GM23338 (cell line): ENCODE measurements around the gene GNG12. TPM values are rescaled to one million over a fixed set of nuclear protein-coding genes. Genes with fewer than 3 reads are reported as not detected.

Experiments
- ATAC-seq: fragments of 200-7000 bp; cut with Tn5 transposase; 3 replicates; pipeline ENCODE4 v1.9.1; 2020
- DNase-seq: peaks from one replicate; pipeline ENCODE4 v3.0.0-alpha.2; 2015; ENCODE audit warnings: low spot score
- H2AFZ ChIP-seq: fragments of 200-600 bp; sonication (generic); 2 replicates; pipeline ENCODE4 v1.8.0; 2016; ENCODE audit warnings: antibody characterized with exemption, mild to moderate bottlenecking, moderate library complexity
- H3F3A ChIP-seq: fragments of 200-600 bp; sonication (generic); replicated peaks from 2 replicates; pipeline ENCODE4 v1.8.0; 2017; ENCODE audit warnings: antibody characterized with exemption, mixed run types, low read depth
- H3K27ac ChIP-seq: fragments of 200-600 bp; sonication (generic); 2 replicates; pipeline ENCODE4 v1.6.1; 2016; ENCODE audit warnings: low read depth
- H3K27me3 ChIP-seq: fragments of 200-600 bp; sonication (generic); 2 replicates; pipeline ENCODE4 v1.8.0; 2016; ENCODE audit warnings: mild to moderate bottlenecking, mixed run types, moderate library complexity; ENCODE audit not compliant: insufficient read depth
- H3K36me3 ChIP-seq: fragments of 200-600 bp; sonication (generic); 2 replicates; pipeline ENCODE4 v1.8.0; 2016; ENCODE audit warnings: mild to moderate bottlenecking; ENCODE audit not compliant: insufficient read depth
- H3K4me1 ChIP-seq: fragments of 200-600 bp; sonication (generic); 2 replicates; pipeline ENCODE4 v1.8.0; 2016; ENCODE audit warnings: mild to moderate bottlenecking, moderate library complexity; ENCODE audit not compliant: insufficient read depth
- H3K4me2 ChIP-seq: fragments of 200-600 bp; sonication (generic); 2 replicates; pipeline ENCODE4 v1.7.1; 2017; ENCODE audit warnings: mixed run types
- H3K4me3 ChIP-seq: fragments of 200-600 bp; sonication (generic); 2 replicates; pipeline ENCODE4 v1.6.1; 2016; ENCODE audit warnings: mixed run types
- H3K79me2 ChIP-seq: fragments of 200-600 bp; sonication (generic); replicated peaks from 2 replicates; pipeline ENCODE4 v1.8.0; 2017; ENCODE audit warnings: mild to moderate bottlenecking; ENCODE audit not compliant: insufficient read depth
- H3K9me2 ChIP-seq: fragments of 200-600 bp; sonication (generic); 2 replicates; pipeline ENCODE4 v1.8.0; 2017; ENCODE audit not compliant: insufficient read depth
- H4K20me1 ChIP-seq: fragments of 200-600 bp; sonication (generic); replicated peaks from 2 replicates; pipeline ENCODE4 v1.8.0; 2017; ENCODE audit warnings: mild to moderate bottlenecking; ENCODE audit not compliant: insufficient read depth
- H3K27ac Mint-ChIP-seq: 2 replicates; pipeline ENCODE4 v1.8.0; 2020; ENCODE audit warnings: inconsistent platforms, mild to moderate bottlenecking, moderate library complexity, mixed read lengths
- H3K27me3 Mint-ChIP-seq: 3 replicates; pipeline ENCODE4 v1.8.0; 2022; ENCODE audit warnings: low read depth, mild to moderate bottlenecking, moderate library complexity, mixed read lengths, inconsistent platforms; ENCODE audit not compliant: insufficient read depth, poor library complexity
- H3K36me3 Mint-ChIP-seq: 3 replicates; pipeline ENCODE4 v1.8.0; 2021; ENCODE audit warnings: low read depth, mild to moderate bottlenecking, inconsistent platforms, moderate library complexity, mixed read lengths
- H3K4me1 Mint-ChIP-seq: 3 replicates; pipeline ENCODE4 v1.8.0; 2020; ENCODE audit warnings: mild to moderate bottlenecking, inconsistent platforms, mixed read lengths
- H3K4me3 Mint-ChIP-seq: 3 replicates; pipeline ENCODE4 v1.8.0; 2021; ENCODE audit warnings: moderate library complexity, mild to moderate bottlenecking, inconsistent platforms, mixed read lengths
- H3K9me3 Mint-ChIP-seq: 3 replicates; pipeline ENCODE4 v1.8.0; 2020; ENCODE audit warnings: moderate library complexity, mild to moderate bottlenecking, inconsistent platforms, mixed read lengths
- CREB1 ChIP-seq: fragments of 250-450 bp; sonication (Bioruptor Pico); IDR thresholded peaks from 2 replicates; pipeline ENCODE4 v1.5.0; 2020; ENCODE audit warnings: low read depth, mild to moderate bottlenecking, moderate library complexity
- EZH2 ChIP-seq: fragments of 200-600 bp; sonication (generic); IDR thresholded peaks from one replicate; pipeline ENCODE4 v1.8.0; 2017; ENCODE audit warnings: antibody characterized with exemption, mild to moderate bottlenecking, low read depth; ENCODE audit not compliant: unreplicated experiment
- EZH2phosphoT487 ChIP-seq: fragments of 200-600 bp; sonication (generic); IDR thresholded peaks from one replicate; pipeline ENCODE4 v1.8.1; 2018; ENCODE audit warnings: antibody characterized with exemption; ENCODE audit not compliant: unreplicated experiment
- JUNB ChIP-seq: IDR thresholded peaks from one replicate; pipeline ENCODE4 v1.6.1; 2016; ENCODE audit warnings: antibody characterized with exemption; ENCODE audit not compliant: unreplicated experiment
- STAT1 ChIP-seq: IDR thresholded peaks from one replicate; pipeline ENCODE4 v1.6.1; 2016; ENCODE audit warnings: antibody characterized with exemption; ENCODE audit not compliant: unreplicated experiment
- ZNF331 ChIP-seq: fragments of 250-450 bp; sonication (Bioruptor Pico); IDR thresholded peaks from 2 replicates; pipeline ENCODE4 v1.5.0; 2020; ENCODE audit warnings: low read depth, mild to moderate bottlenecking, moderate library complexity
- polyA plus RNA-seq: library from polyadenylated mRNA; unstranded; fragments of >200 nt; fragmentation: Nextera tagmentation; extraction: Ambion mirVana; gene quantifications from 2 replicates; pipeline ENCODE4 v1.2.1, GENCODE V29; 2016
- total RNA-seq: library from RNA; depleted of rRNA; stranded (reverse); fragments of >200 nt; shearing (Covaris generic); gene quantifications from 2 replicates; pipeline ENCODE4 v1.2.3, GENCODE V29; 2014
- TF ChIP-seq, protein P1 (sequence below): fragments of 250-450 bp; sonication (Bioruptor Pico); IDR thresholded peaks from 2 replicates; pipeline ENCODE4 v1.5.0; 2020; ENCODE audit warnings: mild to moderate bottlenecking, moderate library complexity

Gene GNG12
- total and polyA plus RNA-seq, 2 experiments from 2014 or later, result 13.4 to 33.0 TPM

DNA sequence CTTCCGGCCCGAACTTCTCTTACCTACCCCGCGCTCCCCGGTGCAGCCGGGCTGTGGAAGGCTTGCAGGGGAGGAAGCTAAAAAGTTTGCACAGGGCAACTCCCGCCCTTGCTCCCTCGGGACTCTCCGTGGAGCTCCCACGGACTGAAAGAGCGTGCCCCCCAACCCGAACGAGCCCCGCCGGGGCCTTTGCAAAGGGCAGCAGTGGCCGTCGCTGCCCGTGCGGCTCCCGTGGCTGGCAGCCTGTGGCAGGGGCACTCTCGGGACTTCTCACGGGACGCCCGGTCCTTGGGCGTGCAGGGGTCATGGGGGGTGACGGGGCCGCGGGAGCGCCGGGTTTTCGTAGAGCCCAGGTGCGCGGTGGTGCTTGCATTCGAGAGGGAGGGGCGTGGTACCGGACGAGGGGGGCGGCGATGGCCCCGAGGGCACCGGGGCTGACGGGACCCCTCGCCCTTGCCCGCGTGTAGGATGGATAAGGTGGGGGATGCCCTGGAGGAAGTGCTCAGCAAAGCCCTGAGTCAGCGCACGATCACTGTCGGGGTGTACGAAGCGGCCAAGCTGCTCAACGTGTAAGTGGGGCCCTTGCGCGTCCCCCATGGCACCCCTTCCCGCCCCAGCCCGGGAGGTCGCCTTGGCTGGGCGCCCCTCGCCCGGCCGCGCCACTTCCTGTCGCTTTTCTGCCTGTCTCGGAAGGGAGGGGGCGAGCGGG, 147.6 kb downstream of the GNG12 start:
- peak overlapping the region; percentile 82 for H3K4me2 ChIP-seq
- peaks cover 27% of the 10 kb centered on the region for H3K4me1 Mint-ChIP-seq
- H3K4me3 Mint-ChIP-seq, result peak overlapping the region; percentile 91
- peaks cover 7% of the 10 kb centered on the region for H3K36me3 ChIP-seq
- H3F3A ChIP-seq, result 0 out of 2 replicates have a peak, but pooled peaks cover 3% of the 10 kb centered on the region
- H3K27me3 ChIP-seq, result no peaks in the 10 kb centered on the region
- H2AFZ ChIP-seq, result peak overlapping the region; percentile 38; the same call in 1 of the 2 replicates
- DNase-seq (peak; percentile 68), ATAC-seq (peak; percentile 21)
- peaks cover 15% of the 10 kb centered on the region for H3K79me2 ChIP-seq
- peaks cover 4% of the 10 kb centered on the region; the same call in 1 of the 2 replicates for H4K20me1 ChIP-seq
- peaks cover 7% of the 10 kb centered on the region for H3K27me3 Mint-ChIP-seq
- peak overlapping the region; percentile 95 for H3K4me3 ChIP-seq
- H3K27ac ChIP-seq, result no peak overlapping the region; the same call in 1 of the 2 replicates
- TF ChIP-seq CREB1 (CRISPR knock-in tag) (no peak), JUNB (no peak), STAT1 (no peak), ZNF331 (CRISPR knock-in tag) (no peak), EZH2phosphoT487 (no peak), EZH2 (no peak)
- TF ChIP-seq, protein P1, sequence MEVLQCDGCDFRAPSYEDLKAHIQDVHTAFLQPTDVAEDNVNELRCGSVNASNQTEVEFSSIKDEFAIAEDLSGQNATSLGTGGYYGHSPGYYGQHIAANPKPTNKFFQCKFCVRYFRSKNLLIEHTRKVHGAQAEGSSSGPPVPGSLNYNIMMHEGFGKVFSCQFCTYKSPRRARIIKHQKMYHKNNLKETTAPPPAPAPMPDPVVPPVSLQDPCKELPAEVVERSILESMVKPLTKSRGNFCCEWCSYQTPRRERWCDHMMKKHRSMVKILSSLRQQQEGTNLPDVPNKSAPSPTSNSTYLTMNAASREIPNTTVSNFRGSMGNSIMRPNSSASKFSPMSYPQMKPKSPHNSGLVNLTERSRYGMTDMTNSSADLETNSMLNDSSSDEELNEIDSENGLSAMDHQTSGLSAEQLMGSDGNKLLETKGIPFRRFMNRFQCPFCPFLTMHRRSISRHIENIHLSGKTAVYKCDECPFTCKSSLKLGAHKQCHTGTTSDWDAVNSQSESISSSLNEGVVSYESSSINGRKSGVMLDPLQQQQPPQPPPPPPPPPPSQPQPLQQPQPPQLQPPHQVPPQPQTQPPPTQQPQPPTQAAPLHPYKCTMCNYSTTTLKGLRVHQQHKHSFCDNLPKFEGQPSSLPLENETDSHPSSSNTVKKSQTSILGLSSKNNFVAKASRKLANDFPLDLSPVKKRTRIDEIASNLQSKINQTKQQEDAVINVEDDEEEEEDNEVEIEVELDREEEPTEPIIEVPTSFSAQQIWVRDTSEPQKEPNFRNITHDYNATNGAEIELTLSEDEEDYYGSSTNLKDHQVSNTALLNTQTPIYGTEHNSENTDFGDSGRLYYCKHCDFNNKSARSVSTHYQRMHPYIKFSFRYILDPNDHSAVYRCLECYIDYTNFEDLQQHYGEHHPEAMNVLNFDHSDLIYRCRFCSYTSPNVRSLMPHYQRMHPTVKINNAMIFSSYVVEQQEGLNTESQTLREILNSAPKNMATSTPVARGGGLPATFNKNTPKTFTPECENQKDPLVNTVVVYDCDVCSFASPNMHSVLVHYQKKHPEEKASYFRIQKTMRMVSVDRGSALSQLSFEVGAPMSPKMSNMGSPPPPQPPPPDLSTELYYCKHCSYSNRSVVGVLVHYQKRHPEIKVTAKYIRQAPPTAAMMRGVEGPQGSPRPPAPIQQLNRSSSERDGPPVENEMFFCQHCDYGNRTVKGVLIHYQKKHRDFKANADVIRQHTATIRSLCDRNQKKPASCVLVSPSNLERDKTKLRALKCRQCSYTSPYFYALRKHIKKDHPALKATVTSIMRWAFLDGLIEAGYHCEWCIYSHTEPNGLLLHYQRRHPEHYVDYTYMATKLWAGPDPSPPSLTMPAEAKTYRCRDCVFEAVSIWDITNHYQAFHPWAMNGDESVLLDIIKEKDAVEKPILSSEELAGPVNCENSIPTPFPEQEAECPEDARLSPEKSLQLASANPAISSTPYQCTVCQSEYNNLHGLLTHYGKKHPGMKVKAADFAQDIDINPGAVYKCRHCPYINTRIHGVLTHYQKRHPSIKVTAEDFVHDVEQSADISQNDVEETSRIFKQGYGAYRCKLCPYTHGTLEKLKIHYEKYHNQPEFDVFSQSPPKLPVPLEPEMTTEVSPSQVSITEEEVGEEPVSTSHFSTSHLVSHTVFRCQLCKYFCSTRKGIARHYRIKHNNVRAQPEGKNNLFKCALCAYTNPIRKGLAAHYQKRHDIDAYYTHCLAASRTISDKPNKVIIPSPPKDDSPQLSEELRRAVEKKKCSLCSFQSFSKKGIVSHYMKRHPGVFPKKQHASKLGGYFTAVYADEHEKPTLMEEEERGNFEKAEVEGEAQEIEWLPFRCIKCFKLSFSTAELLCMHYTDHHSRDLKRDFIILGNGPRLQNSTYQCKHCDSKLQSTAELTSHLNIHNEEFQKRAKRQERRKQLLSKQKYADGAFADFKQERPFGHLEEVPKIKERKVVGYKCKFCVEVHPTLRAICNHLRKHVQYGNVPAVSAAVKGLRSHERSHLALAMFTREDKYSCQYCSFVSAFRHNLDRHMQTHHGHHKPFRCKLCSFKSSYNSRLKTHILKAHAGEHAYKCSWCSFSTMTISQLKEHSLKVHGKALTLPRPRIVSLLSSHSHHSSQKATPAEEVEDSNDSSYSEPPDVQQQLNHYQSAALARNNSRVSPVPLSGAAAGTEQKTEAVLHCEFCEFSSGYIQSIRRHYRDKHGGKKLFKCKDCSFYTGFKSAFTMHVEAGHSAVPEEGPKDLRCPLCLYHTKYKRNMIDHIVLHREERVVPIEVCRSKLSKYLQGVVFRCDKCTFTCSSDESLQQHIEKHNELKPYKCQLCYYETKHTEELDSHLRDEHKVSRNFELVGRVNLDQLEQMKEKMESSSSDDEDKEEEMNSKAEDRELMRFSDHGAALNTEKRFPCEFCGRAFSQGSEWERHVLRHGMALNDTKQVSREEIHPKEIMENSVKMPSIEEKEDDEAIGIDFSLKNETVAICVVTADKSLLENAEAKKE (CRISPR knock-in tag), result no peak
- peaks cover 25% of the 10 kb centered on the region for H3K36me3 Mint-ChIP-seq
- H3K27ac Mint-ChIP-seq, result peak overlapping the region; percentile 83; the same call in 1 of the 2 replicates
- H3K9me2 ChIP-seq, result no peaks in the 10 kb centered on the region
- H3K4me1 ChIP-seq, result peaks cover 17% of the 10 kb centered on the region
- H3K9me3 Mint-ChIP-seq, result no peaks in the 10 kb centered on the region; the same call in 2 of the 3 replicates
